ENCODE data around the gene MTA3.
A peak's percentile ranks its signal among the peaks of the same experiment; 100 is the strongest.

The MTA3 gene

DNA sequence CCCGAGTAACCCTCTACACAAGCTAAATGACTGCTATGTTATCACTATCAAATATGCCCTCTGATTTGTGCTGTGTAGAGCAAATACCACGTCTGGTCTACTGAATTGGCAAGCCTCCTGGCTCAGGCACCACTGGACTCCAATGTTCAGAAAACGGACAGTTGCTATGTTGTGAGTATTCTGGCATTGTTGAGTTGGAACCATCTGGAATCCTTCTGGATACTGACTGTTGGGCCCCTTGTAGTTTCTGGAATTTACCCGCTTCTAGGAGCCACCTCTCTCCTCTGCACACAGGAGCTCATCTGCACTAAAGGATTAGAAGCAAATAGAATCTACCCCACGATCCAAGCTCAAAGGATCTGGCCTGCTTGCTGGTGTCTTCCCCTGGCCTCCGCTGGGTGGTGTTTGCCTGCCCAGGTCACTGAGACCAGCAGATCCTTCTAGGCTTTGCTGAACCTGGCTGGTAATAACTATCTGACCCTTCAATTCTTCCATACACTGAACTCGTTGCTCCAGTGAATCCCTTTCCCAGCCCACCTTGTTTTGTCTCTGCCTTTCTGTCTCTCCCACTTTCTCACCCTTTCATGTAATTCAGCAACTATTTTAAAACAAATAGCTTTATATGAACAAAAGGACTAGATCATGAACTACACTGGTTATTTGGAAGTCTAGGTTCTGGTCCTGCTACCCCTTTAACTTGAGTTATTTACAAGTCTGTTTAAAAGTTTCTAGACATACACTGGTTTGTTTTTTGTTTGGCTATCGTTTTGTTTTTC lies 226.0 kb downstream of the MTA3 start:
- no peak for DNase-seq (ENCODE audit: low read depth, low spot score)
- no peak overlapping the region for H3K27ac ChIP-seq

DNA sequence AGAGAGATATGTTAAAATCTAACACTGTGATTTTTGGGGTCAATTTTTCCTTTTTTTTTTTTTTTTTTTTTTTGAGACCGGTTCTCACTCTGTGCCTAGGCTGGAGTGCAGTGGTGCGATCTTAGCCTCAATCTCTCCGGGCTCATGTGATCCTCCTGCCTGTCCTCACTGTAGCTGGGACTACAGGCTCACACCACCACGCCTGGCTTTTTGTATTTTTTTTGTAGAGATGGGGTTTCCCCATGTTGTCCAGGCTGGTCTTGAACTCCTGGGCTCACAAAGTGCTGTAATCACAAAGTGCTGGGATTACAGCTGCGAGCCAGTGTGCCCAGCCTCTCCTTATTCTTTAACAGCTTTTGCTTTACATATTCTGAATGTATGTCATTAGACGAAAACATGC lies 226.8 kb downstream of the MTA3 start:
- DNase-seq (ENCODE audit: low read depth, low spot score) = no peak

GRCh38 chr2:42795841-42796301 lies 227.4 kb downstream of the MTA3 start:
- DNase-seq (ENCODE audit: low read depth, low spot score) = peak; percentile 70
- peak overlapping the region; percentile 77 for H3K27ac ChIP-seq

More for the DNA sequence above, 226.8 kb downstream of the MTA3 start:
- peak overlapping the region; percentile 77 for H3K27ac ChIP-seq

GRCh38 chr2:42796427-42797248 lies 228.2 kb downstream of the MTA3 start:
- H3K27ac ChIP-seq = peak overlapping the region; percentile 77
- no peak for DNase-seq (ENCODE audit: low read depth, low spot score)

GRCh38 chr2:42797281-42797680 lies 228.8 kb downstream of the MTA3 start:
- H3K27ac ChIP-seq = no peak overlapping the region
- no peak for DNase-seq (ENCODE audit: low read depth, low spot score)

GRCh38 chr2:42799881-42800280 lies 231.4 kb downstream of the MTA3 start:
- no peak for DNase-seq (ENCODE audit: low read depth, low spot score)
- H3K27ac ChIP-seq = no peak overlapping the region

GRCh38 chr2:42800461-42800962 lies 232.1 kb downstream of the MTA3 start:
- no peak for DNase-seq (ENCODE audit: low read depth, low spot score)
- H3K27ac ChIP-seq = no peak overlapping the region

DNA sequence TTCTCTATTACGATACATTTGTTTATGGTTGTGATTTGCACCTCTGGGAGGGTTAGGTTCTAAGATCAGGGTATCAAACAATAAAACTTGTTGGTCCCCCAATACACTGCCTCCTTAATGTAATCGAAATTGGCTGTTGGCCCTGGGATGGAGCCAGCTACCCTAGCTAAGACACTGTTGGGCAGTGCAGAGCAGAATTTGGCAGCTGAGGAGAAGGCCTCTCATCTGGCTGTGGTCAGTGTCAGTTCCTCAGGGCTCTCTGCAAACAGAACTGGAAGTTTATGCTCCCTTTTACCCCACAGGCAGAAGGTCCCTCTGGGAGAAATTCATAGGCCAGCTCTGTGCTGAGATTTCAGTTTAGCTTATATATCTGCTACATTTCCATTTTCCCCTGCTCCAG lies 232.5 kb downstream of the MTA3 start:
- H3K27ac ChIP-seq = no peak overlapping the region
- DNase-seq (ENCODE audit: low read depth, low spot score) = no peak

DNA sequence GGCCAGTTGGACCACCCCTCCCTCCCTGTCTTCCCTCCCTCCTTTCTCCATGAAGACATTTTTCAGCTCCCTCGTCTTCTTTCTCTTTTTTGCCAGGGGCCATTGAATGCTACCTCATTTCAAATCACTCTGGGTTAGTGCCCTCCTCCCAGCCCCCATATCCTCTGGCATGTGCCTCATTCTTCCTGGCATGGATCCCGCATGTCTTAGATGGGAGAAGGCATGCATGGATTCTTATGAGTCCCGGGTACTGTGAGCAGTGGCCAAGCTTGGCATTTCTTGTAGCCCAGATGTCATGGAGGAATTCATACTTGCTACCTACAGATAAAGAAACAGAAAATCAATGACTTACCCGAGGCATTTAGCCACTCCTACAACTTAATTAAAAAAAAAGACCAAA lies 232.9 kb downstream of the MTA3 start:
- H3K27ac ChIP-seq = no peak overlapping the region
- no peak for DNase-seq (ENCODE audit: low read depth, low spot score)

- no peak for DNase-seq (ENCODE audit: low read depth, low spot score)
- H3K27ac ChIP-seq = no peak overlapping the region
Observed at GRCh38 chr2:42802150-42802549, 233.7 kb downstream of the MTA3 start.

GRCh38 chr2:42804338-42804737 lies 235.9 kb downstream of the MTA3 start:
- H3K27ac ChIP-seq = no peak overlapping the region
- DNase-seq (ENCODE audit: low read depth, low spot score) = no peak

DNA sequence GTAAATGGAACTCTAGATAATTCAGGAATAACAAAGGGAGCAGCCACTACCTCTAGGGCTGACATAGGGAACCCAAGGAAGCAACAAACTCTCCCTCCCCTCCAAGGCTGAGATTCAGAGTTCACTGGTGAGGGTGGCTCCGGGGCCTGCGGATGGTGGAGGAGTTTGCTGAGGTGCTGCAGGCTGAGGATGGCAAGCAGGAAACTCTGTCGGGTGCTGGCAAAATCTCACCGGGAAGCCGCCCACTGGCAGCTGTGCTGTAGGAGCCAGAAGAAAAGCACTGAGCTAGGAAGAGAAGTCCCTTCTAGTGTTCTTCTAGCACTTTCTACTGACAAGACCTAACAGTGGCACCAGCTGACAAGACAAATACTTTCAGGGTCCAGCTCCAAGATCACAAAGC lies 236.5 kb downstream of the MTA3 start:
- no peak overlapping the region for H3K27ac ChIP-seq
- no peak for DNase-seq (ENCODE audit: low read depth, low spot score)

All from epithelial cell of prostate (primary cell).